ENCODE results near the gene ENGASE.
"Not testable (repeated sequence)": the region's sequence is repeated elsewhere in the genome, so short reads cannot be mapped to it uniquely, and the experiment has no call there.

Gene ENGASE

DNA sequence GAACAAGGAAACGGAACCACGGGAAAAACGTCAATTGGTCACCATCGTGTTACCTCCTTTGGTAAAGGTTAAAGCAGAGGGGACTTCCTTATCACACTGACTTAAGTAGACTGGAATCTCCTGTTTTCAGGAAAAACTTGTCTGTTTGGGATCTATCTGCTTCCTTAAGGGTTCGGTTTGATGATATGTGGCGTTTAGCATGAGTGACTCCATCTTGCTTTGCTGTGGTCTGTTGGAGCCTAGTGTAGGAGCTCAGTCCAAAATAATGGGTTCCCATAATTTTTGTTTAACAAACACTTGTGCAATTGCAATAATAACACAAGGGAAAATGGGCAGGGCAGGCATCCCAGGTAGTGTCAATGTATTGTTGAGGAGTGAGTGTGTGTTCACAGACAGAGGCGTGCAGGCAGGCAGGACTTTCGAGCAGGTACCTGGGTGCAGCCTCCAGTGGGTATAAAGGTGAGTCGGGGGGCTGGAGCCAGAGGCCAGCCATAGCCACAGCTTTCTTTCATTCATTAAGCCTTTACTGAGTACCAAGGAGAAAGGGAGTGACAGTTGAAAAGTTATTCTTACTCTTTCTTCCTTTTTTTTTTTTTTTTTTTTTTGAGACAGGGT is 4.3 kb upstream of the ENGASE start:
- TF ChIP-seq, protein P1, sequence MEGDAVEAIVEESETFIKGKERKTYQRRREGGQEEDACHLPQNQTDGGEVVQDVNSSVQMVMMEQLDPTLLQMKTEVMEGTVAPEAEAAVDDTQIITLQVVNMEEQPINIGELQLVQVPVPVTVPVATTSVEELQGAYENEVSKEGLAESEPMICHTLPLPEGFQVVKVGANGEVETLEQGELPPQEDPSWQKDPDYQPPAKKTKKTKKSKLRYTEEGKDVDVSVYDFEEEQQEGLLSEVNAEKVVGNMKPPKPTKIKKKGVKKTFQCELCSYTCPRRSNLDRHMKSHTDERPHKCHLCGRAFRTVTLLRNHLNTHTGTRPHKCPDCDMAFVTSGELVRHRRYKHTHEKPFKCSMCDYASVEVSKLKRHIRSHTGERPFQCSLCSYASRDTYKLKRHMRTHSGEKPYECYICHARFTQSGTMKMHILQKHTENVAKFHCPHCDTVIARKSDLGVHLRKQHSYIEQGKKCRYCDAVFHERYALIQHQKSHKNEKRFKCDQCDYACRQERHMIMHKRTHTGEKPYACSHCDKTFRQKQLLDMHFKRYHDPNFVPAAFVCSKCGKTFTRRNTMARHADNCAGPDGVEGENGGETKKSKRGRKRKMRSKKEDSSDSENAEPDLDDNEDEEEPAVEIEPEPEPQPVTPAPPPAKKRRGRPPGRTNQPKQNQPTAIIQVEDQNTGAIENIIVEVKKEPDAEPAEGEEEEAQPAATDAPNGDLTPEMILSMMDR (IDR thresholded peaks at IDR 0.05; ENCODE audit: insufficient read depth, missing control alignments), result no peak
- no peak for DNase-seq (ENCODE audit: insufficient read length, low spot score)
- no peak for FAIRE-seq

DNA sequence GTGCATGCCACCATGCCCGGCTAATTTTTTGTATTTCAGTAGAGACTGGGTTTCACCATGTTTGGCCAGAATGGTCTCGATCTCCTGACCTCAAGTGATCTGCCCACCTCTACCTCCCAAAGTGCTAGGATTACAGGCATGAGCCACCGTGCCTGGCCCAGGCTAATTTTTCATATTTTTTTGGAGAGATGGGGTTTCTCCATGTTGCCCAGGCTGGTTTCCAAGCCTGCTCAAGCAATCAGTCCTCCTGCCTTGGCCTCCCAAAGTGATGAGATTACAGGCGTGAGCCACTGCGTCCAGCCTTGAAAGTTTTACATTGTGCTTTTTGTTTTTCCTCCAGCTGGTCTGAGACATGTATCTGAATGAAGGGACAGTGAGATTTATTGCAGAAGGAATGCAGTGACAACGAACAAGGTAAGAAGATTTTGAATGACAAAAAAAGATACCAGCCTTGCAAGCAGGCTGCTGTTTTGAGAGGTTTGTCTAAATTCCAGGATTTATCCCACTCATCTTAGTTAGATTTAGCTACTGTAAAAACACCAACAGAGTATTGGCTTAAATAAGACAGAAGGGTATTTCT is 3.4 kb upstream of the ENGASE start:
- DNase-seq (ENCODE audit: insufficient read length, low spot score), result no peak
- FAIRE-seq, result no peak
- TF ChIP-seq, protein P1 (IDR thresholded peaks at IDR 0.05; ENCODE audit: insufficient read depth, missing control alignments), result no peak

DNA sequence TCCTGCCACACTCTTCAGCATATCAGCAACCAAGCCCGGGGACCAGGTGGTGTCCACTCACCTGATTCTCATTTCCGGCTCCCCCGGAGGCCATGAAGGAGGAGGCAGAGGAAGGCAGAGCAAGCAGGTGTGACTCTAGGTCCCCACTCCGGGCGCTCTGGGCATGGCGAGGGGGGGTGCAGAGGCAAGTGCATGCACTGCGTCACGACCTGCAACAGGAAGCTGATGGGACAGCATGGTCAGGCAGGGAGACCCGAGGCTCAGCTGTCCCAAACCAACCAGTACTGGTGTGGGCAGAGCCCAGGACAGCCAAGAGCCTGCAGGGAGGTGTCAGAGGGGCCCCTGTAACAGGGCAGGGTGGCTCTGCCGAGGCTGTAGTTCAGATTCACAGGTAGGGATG is 2.1 kb upstream of the ENGASE start:
- FAIRE-seq, result no peak
- TF ChIP-seq, protein P1 (IDR thresholded peaks at IDR 0.05; ENCODE audit: insufficient read depth, missing control alignments), result no peak

DNA sequence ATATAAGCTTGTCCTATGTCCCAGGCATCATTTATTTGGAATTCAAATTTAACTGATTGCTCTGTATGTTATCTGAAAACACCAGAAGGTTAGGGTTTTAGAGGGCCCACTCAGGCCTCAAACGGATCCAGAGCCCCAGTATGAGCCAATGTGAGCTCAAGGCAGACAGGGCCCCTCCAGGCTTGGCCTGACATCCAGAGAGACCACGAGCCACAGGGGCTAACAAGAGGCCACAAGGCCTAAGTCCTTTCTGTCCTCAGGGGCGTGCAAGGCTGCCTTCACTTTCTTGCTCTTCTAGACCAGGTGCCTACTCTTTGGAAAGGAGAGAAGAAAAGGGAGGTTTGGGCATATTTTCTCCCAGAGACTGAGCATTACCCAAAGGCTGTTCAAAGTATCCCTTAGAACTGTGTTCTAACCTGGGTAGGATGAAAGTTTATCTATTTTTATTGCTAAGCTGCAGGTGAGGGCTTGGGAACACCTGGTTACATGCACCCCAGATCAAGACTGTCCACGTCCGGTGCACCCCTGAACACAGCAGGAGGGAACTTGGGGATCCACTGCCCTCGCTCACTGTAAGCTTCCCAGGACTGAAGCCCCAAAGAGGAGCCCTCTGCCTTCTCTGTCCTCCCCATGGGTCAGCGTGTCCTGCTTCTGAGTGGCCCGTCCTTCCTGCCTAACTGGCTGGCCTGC is 1.5 kb upstream of the ENGASE start:
- no peak for FAIRE-seq
- no peak for DNase-seq (ENCODE audit: insufficient read length, low spot score)
- TF ChIP-seq, protein P1 (IDR thresholded peaks at IDR 0.05; ENCODE audit: insufficient read depth, missing control alignments), result no peak

More for the DNA sequence above, 2.1 kb upstream of the ENGASE start:
- DNase-seq (ENCODE audit: insufficient read length, low spot score), result no peak

DNA sequence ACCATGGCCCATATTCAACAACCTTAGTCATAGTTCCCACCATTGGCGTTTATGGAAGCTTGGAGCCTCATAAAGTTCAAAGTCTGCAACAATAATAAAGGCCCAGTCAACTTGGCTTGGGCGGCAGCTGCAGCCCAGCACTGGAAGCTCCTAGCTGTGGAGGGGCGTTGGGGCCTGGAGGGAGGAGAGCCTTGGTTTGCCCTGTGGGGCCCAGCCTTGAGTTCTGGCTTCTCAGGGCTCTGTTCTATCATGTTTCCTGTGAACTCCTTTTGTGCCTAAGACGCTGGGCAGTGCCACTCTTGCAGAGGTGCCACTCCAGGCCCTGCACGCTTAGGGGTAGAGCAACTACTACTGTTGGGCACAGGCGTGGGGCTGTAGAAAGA is 927 bp upstream of the ENGASE start:
- DNase-seq (ENCODE audit: insufficient read length, low spot score) (no peak), FAIRE-seq (no peak)
- TF ChIP-seq, protein P1 (IDR thresholded peaks at IDR 0.05; ENCODE audit: insufficient read depth, missing control alignments), result no peak

DNA sequence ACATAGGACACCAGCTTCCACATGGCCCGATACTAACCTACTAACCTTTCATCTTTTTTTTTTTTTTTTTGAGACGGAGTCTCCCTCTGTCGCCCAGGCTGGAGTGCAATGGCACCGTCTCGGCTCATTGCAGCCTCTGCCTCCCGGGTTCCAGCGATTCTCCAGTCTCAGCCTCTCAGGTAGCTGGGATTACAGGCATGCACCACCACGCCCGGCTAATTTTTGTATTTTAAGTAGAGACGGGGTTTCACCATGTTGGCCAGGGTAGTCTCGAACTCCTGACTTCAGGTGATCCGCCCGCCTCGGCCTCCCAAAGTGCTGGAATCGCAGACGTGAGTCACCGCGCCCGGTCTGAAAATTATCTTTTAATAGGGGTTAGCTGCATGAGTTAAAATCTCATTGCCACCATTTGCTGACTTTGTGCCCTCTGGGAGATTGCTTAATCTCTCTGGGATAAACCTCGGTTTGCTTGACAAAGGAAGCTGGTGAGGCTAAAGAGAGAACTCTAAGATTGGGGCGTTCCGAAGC is 439 bp upstream of the ENGASE start:
- FAIRE-seq; DNase-seq (ENCODE audit: insufficient read length, low spot score): not testable (repeated sequence)

DNA sequence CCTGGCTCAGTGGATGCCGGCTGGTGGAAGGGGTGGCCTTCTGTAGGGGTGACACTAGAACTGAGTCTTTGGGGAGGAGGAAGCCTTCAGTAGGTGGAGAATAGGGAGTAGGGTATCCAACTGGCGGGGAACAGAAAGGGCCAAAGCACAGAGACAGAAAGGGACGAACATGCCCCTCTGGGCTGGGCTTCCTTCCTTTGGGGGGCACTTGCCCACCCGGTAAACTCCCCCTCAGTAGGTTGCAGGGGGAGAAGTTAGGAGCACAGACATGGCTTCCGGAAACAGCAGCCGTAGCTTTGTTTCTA is 774 bp downstream of the ENGASE start:
- FAIRE-seq, result no peak
- DNase-seq (ENCODE audit: insufficient read length, low spot score), result no peak
- TF ChIP-seq, protein P1 (IDR thresholded peaks at IDR 0.05; ENCODE audit: insufficient read depth, missing control alignments), result no peak

Data from D721Med (cell line).